Muscle layer of colon (tissue), 2 donors: ENCODE measurements around the gene NUDT2.
"Not testable (repeated sequence)": the region's sequence is repeated elsewhere in the genome, so short reads cannot be mapped to it uniquely, and the experiment has no call there.

Experiments used
- H3K27ac ChIP-seq: one replicate; pipeline ENCODE4 v1.7.0; 2013; ENCODE audit warnings: low read depth, mild to moderate bottlenecking, low read length, moderate library complexity
- H3K27me3 ChIP-seq, 2 donors: one replicate each; pipeline ENCODE4 v1.7.0; 2013; ENCODE audit warnings: low read length in 2 of 2, mild to moderate bottlenecking in 2 of 2; ENCODE audit not compliant: insufficient read depth in 2 of 2, control insufficient read depth in 1 of 2
- H3K36me3 ChIP-seq: one replicate; pipeline ENCODE4 v1.7.0; 2013; ENCODE audit warnings: mild to moderate bottlenecking, low read length; ENCODE audit not compliant: insufficient read depth
- H3K4me1 ChIP-seq: one replicate; pipeline ENCODE4 v1.7.0; 2013; ENCODE audit warnings: mild to moderate bottlenecking, low read length; ENCODE audit not compliant: insufficient read depth
- H3K4me3 ChIP-seq, 2 donors: one replicate each; pipeline ENCODE4 v1.7.0; 2013; ENCODE audit warnings: low read length in 2 of 2, low read depth in 1 of 2, mild to moderate bottlenecking in 1 of 2, moderate library complexity in 1 of 2
- H3K9ac ChIP-seq: one replicate; pipeline ENCODE4 v1.7.0; 2013; ENCODE audit warnings: low read length
- H3K9me3 ChIP-seq: one replicate; pipeline ENCODE4 v1.7.0; 2013; ENCODE audit warnings: mild to moderate bottlenecking, low read length
- donor health status: abdominal sarcoma.
- donor health status: Adenocarcinoma of cecum.

The NUDT2 gene

GRCh38 chr9:34328987-34329832 lies at the start of gene NUDT2, which contains the start of gene KIF24:
Gene NUDT2, plus strand, starts transcription at chr9:34329569. Its CDS starts 9,471 bp downstream, at chr9:34339040.
Gene KIF24, minus strand, starts transcription at chr9:34329268. Its CDS starts 17,922 bp downstream, at chr9:34311346.
- peak within 1 kb of the TSS; percentile 77 to 80 for H3K4me3 ChIP-seq
- no peaks in the 10 kb centered on the region for H3K9me3 ChIP-seq

GRCh38 chr9:34282096-34282495 lies 47.3 kb upstream of the NUDT2 start:
- Histone ChIP-seq H3K9ac (no peak overlapping the region), H3K27me3 (no peaks in the 10 kb centered on the region), H3K36me3 (no peaks in the 10 kb centered on the region), H3K27ac (no peak overlapping the region), H3K4me1 (peaks cover 7% of the 10 kb centered on the region), H3K4me3 (no peak overlapping the region), H3K9me3 (no peaks in the 10 kb centered on the region)

More at GRCh38 chr9:34328987-34329832, at the start of gene NUDT2, which contains the start of gene KIF24:
- H3K27me3 ChIP-seq, result no peaks in the 10 kb centered on the region
- H3K27ac ChIP-seq, result peak within 1 kb of the TSS; percentile 92
- peaks cover 14% of the 10 kb centered on the region for H3K4me1 ChIP-seq
- no peaks in the 10 kb centered on the region for H3K36me3 ChIP-seq
- peak within 1 kb of the TSS; percentile 91 for H3K9ac ChIP-seq

GRCh38 chr9:34289159-34289558 lies 40.2 kb upstream of the NUDT2 start:
- Histone ChIP-seq H3K4me3 (no peak overlapping the region), H3K4me1 (no peaks in the 10 kb centered on the region), H3K9me3 (no peaks in the 10 kb centered on the region), H3K27ac (no peak overlapping the region), H3K9ac (no peak overlapping the region), H3K36me3 (no peaks in the 10 kb centered on the region), H3K27me3 (no peaks in the 10 kb centered on the region)

GRCh38 chr9:34291023-34291422 lies 38.3 kb upstream of the NUDT2 start:
- Histone ChIP-seq H3K4me1 (no peaks in the 10 kb centered on the region), H3K36me3 (no peaks in the 10 kb centered on the region), H3K9ac (no peak overlapping the region), H3K27ac (no peak overlapping the region), H3K9me3 (no peaks in the 10 kb centered on the region), H3K27me3 (no peaks in the 10 kb centered on the region), H3K4me3 (no peak overlapping the region)

DNA sequence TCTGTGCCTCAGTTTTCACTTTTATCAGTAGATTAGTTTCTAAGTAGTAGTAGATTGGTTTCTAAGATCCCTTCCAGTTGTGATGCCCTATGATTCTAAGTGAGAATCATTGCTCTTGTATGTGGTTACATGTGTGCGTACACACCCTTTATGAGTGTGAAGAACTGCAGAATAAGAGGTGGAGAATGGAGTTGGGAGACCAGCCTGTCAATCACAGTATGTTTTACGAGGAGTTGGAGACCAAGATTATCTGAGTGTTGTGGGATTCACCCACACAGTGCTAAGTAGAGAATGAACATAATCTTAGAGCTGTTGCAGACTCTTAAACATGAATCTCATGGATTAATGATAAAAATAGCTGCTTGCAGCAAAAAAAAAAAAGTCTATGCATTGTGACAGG lies 37.9 kb upstream of the NUDT2 start:
- Histone ChIP-seq H3K4me1 (no peaks in the 10 kb centered on the region), H3K36me3 (no peaks in the 10 kb centered on the region), H3K4me3 (no peak overlapping the region), H3K27ac (no peak overlapping the region), H3K9me3 (no peaks in the 10 kb centered on the region), H3K9ac (no peak overlapping the region), H3K27me3 (no peaks in the 10 kb centered on the region)

GRCh38 chr9:34292552-34292951 lies 36.8 kb upstream of the NUDT2 start:
- H3K27ac ChIP-seq, result no peak overlapping the region
- H3K27me3 ChIP-seq, result no peaks in the 10 kb centered on the region
- no peak overlapping the region for H3K9ac ChIP-seq
- no peaks in the 10 kb centered on the region for H3K4me1 ChIP-seq
- H3K36me3 ChIP-seq, result no peaks in the 10 kb centered on the region
- H3K9me3 ChIP-seq, result no peaks in the 10 kb centered on the region
- no peak overlapping the region for H3K4me3 ChIP-seq

DNA sequence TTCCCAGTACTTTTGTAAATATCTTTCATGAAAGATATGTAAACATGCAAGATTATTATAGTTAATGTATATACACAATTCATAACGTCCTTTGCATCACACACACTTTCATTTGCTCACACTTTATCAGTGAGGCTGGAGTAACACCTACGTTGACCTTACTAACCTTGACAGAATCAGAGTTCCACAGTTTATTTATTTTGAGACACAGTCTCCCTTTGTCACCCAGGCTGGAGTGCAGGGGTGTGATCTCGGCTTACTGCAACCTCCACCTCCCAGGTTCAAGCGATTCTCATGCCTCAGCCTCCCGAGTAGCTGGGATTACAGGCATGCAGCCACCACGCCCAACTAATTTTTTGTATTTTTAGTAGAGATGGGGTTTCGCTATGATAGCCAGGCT lies 28.3 kb upstream of the NUDT2 start:
- not testable (repeated sequence) for H3K36me3 ChIP-seq

GRCh38 chr9:34308316-34308715 lies 21.1 kb upstream of the NUDT2 start:
- not testable (repeated sequence) for H3K9me3 ChIP-seq, H3K4me1 ChIP-seq, H3K27me3 ChIP-seq, H3K9ac ChIP-seq, H3K4me3 ChIP-seq, H3K27ac ChIP-seq, H3K36me3 ChIP-seq

More for the DNA sequence above, 28.3 kb upstream of the NUDT2 start:
- not testable (repeated sequence) for H3K9ac ChIP-seq, H3K4me3 ChIP-seq, H3K27ac ChIP-seq, H3K27me3 ChIP-seq, H3K9me3 ChIP-seq, H3K4me1 ChIP-seq

DNA sequence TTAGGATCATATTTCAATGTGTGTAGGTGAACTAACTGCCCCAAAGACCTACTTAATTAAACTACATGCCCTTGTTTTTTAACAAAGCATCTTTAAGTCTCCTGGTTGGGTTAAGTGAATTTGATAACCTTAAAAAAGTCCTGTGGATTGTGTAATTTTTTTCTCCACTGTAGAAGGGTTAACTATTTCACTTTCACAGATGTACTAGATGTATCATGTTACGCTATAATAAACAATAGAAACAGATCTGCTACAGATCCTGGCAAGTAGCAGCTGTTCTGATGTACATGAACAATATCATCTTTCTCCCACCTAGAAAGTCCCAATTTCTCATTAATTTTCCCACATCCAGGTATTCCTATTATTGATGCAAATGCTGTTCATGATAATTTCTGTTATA lies 19.2 kb upstream of the NUDT2 start:
- no peak overlapping the region for H3K27ac ChIP-seq
- no peaks in the 10 kb centered on the region for H3K36me3 ChIP-seq
- no peaks in the 10 kb centered on the region for H3K27me3 ChIP-seq
- H3K9ac ChIP-seq, result no peak overlapping the region
- H3K9me3 ChIP-seq, result no peaks in the 10 kb centered on the region
- H3K4me1 ChIP-seq, result no peaks in the 10 kb centered on the region
- no peak overlapping the region for H3K4me3 ChIP-seq

GRCh38 chr9:34311499-34312185 lies 17.7 kb upstream of the NUDT2 start:
- H3K9ac ChIP-seq, result no peak overlapping the region
- no peaks in the 10 kb centered on the region for H3K4me1 ChIP-seq
- no peaks in the 10 kb centered on the region for H3K36me3 ChIP-seq
- no peak overlapping the region for H3K4me3 ChIP-seq
- H3K27me3 ChIP-seq, result no peaks in the 10 kb centered on the region
- H3K27ac ChIP-seq, result no peak overlapping the region
- H3K9me3 ChIP-seq, result no peaks in the 10 kb centered on the region

DNA sequence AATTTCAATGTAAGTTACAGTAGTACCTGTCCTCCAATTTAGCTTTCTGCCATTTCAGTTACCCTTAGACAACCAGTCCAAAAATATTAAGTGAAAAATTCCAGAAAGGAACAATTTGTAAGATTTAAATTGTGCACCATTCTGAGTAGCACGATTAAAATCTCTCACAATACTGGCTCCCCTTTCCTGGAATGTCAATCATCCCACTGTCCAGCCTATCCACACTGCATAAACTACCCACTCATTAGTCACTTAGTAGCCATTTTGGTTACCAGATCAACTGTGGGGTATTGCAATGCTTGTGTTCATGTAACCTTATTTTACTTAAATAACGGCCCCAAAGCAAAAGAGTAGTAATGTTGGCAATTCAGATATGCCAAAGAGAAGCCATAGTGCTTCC lies 11.9 kb upstream of the NUDT2 start:
- H3K36me3 ChIP-seq, result no peaks in the 10 kb centered on the region
- H3K4me1 ChIP-seq, result no peaks in the 10 kb centered on the region
- no peak overlapping the region for H3K4me3 ChIP-seq
- H3K27me3 ChIP-seq, result no peaks in the 10 kb centered on the region
- no peak overlapping the region for H3K9ac ChIP-seq
- no peak overlapping the region for H3K27ac ChIP-seq
- no peaks in the 10 kb centered on the region for H3K9me3 ChIP-seq
